ENCODE results near the gene ADAP1. TPM values are rescaled to one million over a fixed set of nuclear protein-coding genes. Genes with fewer than 3 reads are reported as not detected.

The ADAP1 gene
- total RNA-seq, 1 experiment from 2014 or later = 3.1 TPM

GRCh38 chr7:930975-931758, 23.3 kb downstream of the ADAP1 start:
- no peak for TF ChIP-seq POLR2AphosphoS5 (IDR thresholded peaks at IDR 0.05; ENCODE audit: low read depth, low read length)
- no peak for TF ChIP-seq TCF7L2 (IDR thresholded peaks at IDR 0.05; ENCODE audit: low read depth, low read length)
- no peak for TF ChIP-seq CTCF (IDR thresholded peaks at IDR 0.05)
- no peak for TF ChIP-seq SIN3A (IDR thresholded peaks at IDR 0.05; ENCODE audit: borderline replicate concordance, insufficient read depth, low read depth, low read length)
- Histone ChIP-seq H3K27me3 (ENCODE audit: control insufficient read depth, insufficient read depth, low read length) (no peaks in the 10 kb centered on the region), H3K4me1 (ENCODE audit: control insufficient read depth, insufficient read depth, low read length) (peaks cover 14% of the 10 kb centered on the region), H3K9me3 (ENCODE audit: control insufficient read depth, insufficient read depth, low read depth, low read length) (no peaks in the 10 kb centered on the region), H3K4me3 (ENCODE audit: low read depth in 2 of 2, low read length in 2 of 2) (no peak overlapping the region), H3K27ac (ENCODE audit: low read length) (no peak overlapping the region), H3K36me3 (ENCODE audit: control insufficient read depth, insufficient read depth, low read length) (no peaks in the 10 kb centered on the region)
- POLR2A ChIA-PET = no interaction called here
- no peak for DNase-seq (ENCODE audit: low read depth, low spot score)
- BruUV-seq (replicated peaks) = no TSS peak
- CTCF ChIA-PET = interaction anchor here (0.7 kb wide), 1 partner anchor 1472 kb away, joined by 3 read pairs; the partner anchor contains the start of gene CHST12
- no peak for ATAC-seq
- intact Hi-C loops (cut with micrococcal nuclease; ENCODE audit: unreplicated experiment) (no loop called here), in situ Hi-C loops (cut with HindIII; ENCODE audit: low pct_unique_long_range_greater_than_20kb, low sequenced_read_pairs) (no loop called here)

GRCh38 chr7:929311-929711, 25.2 kb downstream of the ADAP1 start:
- in situ Hi-C loops (cut with HindIII; ENCODE audit: low pct_unique_long_range_greater_than_20kb, low sequenced_read_pairs) = no loop called here
- intact Hi-C loops (cut with micrococcal nuclease; ENCODE audit: unreplicated experiment) = no loop called here
- Histone ChIP-seq H3K9me3 (ENCODE audit: control insufficient read depth, insufficient read depth, low read depth, low read length) (no peaks in the 10 kb centered on the region), H3K27me3 (ENCODE audit: control insufficient read depth, insufficient read depth, low read length) (no peaks in the 10 kb centered on the region), H3K4me3 (ENCODE audit: low read depth in 2 of 2, low read length in 2 of 2) (no peak overlapping the region), H3K36me3 (ENCODE audit: control insufficient read depth, insufficient read depth, low read length) (no peaks in the 10 kb centered on the region), H3K4me1 (ENCODE audit: control insufficient read depth, insufficient read depth, low read length) (peaks cover 20% of the 10 kb centered on the region), H3K27ac (ENCODE audit: low read length) (no peak overlapping the region)
- DNase-seq (ENCODE audit: low read depth, low spot score) = no peak
- no TSS peak for BruUV-seq (replicated peaks)
- ChIA-PET POLR2A (no interaction called here), CTCF (no interaction called here)
- no peak for ATAC-seq
- TF ChIP-seq REST (IDR thresholded peaks at IDR 0.05; ENCODE audit: insufficient read depth in 1 of 2, low read depth in 2 of 2, low read length in 1 of 2) (no peak), POLR2AphosphoS5 (IDR thresholded peaks at IDR 0.05; ENCODE audit: low read depth, low read length) (no peak), TCF7L2 (IDR thresholded peaks at IDR 0.05; ENCODE audit: low read depth, low read length) (no peak), SIN3A (IDR thresholded peaks at IDR 0.05; ENCODE audit: borderline replicate concordance, insufficient read depth, low read depth, low read length) (no peak), CTCF (IDR thresholded peaks at IDR 0.05) (no peak)
